Nephron (organoid): ENCODE measurements around the gene SLC25A22.
A peak's percentile ranks its signal among the peaks of the same experiment; 100 is the strongest.

Source experiments
- H3K27ac Mint-ChIP-seq, 3 experiments: 2 replicates each; pipeline ENCODE4 v1.8.0; 2020; ENCODE audit warnings: mixed read lengths in 3 of 3, mild to moderate bottlenecking in 2 of 3, moderate library complexity in 1 of 3
- H3K27me3 Mint-ChIP-seq: 2 replicates; pipeline ENCODE4 v1.8.0; 2021; ENCODE audit warnings: low read depth, mild to moderate bottlenecking, moderate library complexity, mixed read lengths
- H3K36me3 Mint-ChIP-seq: 2 replicates; pipeline ENCODE4 v1.8.0; 2020; ENCODE audit warnings: low read depth, mixed read lengths
- H3K4me1 Mint-ChIP-seq: 2 replicates; pipeline ENCODE4 v1.8.0; 2020; ENCODE audit warnings: mixed read lengths
- H3K4me3 Mint-ChIP-seq, 3 experiments: 2 replicates each; pipeline ENCODE4 v1.8.0; 2020; ENCODE audit warnings: mild to moderate bottlenecking in 3 of 3, mixed read lengths in 3 of 3, moderate library complexity in 2 of 3
- H3K9me3 Mint-ChIP-seq: 2 replicates; pipeline ENCODE4 v1.8.0; 2020; ENCODE audit warnings: mixed read lengths
- TF ChIP-seq, protein P1 (sequence below), 3 experiments: fragments of 200-600 bp; sonication (generic); IDR thresholded peaks; one replicate each; pipeline ENCODE4 v1.5.0; 2021; ENCODE audit warnings: antibody characterized with exemption in 3 of 3; ENCODE audit not compliant: unreplicated experiment in 3 of 3

The SLC25A22 gene

DNA sequence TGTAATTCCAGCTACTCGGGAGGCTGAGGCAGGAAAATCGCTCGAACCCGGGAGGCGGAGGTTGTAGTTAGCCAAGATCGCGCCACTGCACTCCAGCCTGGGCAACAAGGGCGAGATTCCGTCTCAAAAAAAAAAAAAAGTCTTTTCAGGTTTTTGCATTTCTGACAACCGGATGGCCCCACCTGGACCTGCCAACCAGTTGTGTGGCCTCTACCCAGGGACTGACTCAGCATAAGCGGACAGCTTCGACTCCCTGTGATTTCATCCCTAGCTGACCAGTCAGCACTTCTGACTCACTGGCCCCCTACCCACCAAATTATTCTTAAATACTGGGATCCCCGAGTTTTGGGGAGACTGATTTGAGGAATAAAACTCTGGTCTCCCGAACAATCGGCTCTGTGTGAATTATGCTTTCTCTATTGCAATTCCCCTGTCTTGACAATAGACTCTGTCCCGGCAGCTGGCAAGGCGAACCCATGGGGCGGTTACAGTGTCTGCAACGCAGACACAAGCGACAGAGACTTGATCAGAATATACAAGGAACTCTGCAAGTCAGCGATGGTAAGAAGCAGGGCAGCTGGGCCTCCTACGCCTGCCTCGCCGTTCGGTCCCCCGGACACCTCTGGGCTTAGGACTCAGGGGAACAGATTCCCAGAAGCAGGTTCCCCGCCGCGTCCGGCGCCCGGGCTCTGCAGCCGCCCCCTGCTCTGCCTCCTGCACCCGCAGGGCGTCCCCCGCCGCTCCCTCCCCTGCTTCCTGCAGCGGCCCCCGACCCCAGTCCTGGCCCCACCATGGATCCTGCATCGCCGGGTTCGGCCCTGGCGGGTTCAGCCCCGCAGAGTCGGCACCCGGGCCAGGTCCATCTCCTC lies 51.6 kb downstream of the SLC25A22 start:
- peak overlapping the region; percentile 53 to 94 (median 80) for H3K27ac Mint-ChIP-seq
- H3K4me3 Mint-ChIP-seq: peak overlapping the region; percentile 88 to 93 (median 92)
- peaks cover 10% of the 10 kb centered on the region for H3K27me3 Mint-ChIP-seq
- H3K4me1 Mint-ChIP-seq: peaks cover 12% of the 10 kb centered on the region
- TF ChIP-seq, protein P1, sequence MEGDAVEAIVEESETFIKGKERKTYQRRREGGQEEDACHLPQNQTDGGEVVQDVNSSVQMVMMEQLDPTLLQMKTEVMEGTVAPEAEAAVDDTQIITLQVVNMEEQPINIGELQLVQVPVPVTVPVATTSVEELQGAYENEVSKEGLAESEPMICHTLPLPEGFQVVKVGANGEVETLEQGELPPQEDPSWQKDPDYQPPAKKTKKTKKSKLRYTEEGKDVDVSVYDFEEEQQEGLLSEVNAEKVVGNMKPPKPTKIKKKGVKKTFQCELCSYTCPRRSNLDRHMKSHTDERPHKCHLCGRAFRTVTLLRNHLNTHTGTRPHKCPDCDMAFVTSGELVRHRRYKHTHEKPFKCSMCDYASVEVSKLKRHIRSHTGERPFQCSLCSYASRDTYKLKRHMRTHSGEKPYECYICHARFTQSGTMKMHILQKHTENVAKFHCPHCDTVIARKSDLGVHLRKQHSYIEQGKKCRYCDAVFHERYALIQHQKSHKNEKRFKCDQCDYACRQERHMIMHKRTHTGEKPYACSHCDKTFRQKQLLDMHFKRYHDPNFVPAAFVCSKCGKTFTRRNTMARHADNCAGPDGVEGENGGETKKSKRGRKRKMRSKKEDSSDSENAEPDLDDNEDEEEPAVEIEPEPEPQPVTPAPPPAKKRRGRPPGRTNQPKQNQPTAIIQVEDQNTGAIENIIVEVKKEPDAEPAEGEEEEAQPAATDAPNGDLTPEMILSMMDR (IDR thresholded peaks at IDR 0.05; ENCODE audit: unreplicated experiment in 3 of 3): no peak
- H3K9me3 Mint-ChIP-seq: no peaks in the 10 kb centered on the region
- H3K36me3 Mint-ChIP-seq: no peaks in the 10 kb centered on the region

DNA sequence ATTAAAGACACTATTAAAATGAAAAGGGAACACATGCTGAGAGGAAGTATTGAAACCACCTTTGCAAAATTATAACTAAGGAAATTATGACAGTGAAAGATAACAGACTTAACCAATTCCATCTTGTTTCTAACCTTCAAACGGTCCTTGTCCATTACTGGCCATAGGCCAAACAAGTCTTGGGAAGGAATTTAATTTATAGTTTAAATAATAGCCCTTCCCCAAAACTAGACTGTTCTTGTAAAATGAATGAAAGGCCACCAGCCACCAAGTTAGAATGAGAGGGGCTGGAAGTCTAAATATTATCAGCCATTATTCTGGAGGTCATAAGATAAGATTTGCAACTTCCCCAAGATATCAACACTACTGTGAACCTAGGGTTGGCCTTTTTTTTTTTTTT lies 52.7 kb downstream of the SLC25A22 start:
- Mint-ChIP-seq H3K27ac (no peak overlapping the region), H3K9me3 (no peaks in the 10 kb centered on the region), H3K36me3 (no peaks in the 10 kb centered on the region), H3K4me1 (peaks cover 12% of the 10 kb centered on the region), H3K27me3 (peaks cover 10% of the 10 kb centered on the region), H3K4me3 (peak overlapping the region; percentile 17 to 68 (median 66))
- TF ChIP-seq, protein P1 (IDR thresholded peaks at IDR 0.05; ENCODE audit: unreplicated experiment in 3 of 3): no peak

DNA sequence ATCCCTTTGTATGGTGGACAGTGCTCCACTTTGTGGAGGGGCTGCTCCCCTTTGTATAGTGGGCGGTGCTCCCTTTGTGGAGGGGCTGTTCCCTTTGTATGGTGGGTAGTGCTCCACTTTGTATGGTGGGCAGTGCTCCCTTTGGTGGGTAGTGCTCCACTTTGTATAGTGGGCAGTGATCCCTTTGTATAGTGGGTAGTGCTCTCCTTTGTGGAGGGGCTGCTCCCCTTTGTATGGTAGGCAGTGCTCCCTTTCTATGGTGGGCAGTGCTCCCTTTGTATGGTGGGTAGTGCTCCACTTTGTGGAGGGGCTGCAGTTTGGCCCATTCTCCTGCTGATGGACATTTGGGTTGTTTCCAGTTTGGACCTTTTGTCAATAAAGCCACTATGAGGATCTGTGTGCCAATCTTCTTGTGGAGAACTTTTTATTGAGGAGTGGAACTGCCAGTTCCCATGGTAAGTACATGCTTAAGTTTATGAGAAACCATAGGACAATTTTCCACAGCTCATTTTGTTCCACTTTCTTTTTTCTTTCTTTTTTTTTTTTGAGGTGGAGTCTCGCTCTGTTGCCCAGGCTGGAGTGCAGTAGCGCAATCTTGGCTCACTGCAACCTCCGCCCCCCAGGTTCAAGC lies 55.4 kb downstream of the SLC25A22 start:
- Mint-ChIP-seq H3K27ac (no peak overlapping the region), H3K4me3 (no peak overlapping the region), H3K27me3 (peaks cover 13% of the 10 kb centered on the region)

DNA sequence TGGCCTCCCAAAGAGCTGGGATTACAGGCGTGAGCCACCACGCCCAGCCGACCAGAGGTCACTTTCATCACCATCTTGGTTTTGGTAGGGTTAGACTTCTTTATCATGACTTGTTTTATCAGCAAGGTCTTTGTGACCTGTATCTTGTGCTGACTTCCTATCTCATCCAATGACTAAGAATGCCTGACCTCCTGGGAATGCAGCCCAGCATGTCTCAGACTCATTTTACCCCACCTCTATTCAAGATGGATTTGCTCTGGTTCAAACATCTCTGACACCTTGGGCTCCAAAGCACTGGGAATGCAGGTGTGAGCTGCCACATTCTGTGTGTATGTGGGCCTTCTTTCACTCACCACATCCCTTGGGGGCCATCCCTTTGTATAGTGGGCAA lies 55.9 kb downstream of the SLC25A22 start:
- Mint-ChIP-seq H3K4me3 (no peak overlapping the region), H3K4me1 (peaks cover 7% of the 10 kb centered on the region), H3K27ac (no peak overlapping the region), H3K9me3 (no peaks in the 10 kb centered on the region), H3K36me3 (no peaks in the 10 kb centered on the region), H3K27me3 (peaks cover 17% of the 10 kb centered on the region)
- TF ChIP-seq, protein P1 (IDR thresholded peaks at IDR 0.05; ENCODE audit: unreplicated experiment in 3 of 3): no peak

More for the DNA sequence above, 55.4 kb downstream of the SLC25A22 start:
- H3K36me3 Mint-ChIP-seq: no peaks in the 10 kb centered on the region
- TF ChIP-seq, protein P1 (IDR thresholded peaks at IDR 0.05; ENCODE audit: unreplicated experiment in 3 of 3): no peak
- peaks cover 4% of the 10 kb centered on the region for H3K4me1 Mint-ChIP-seq
- no peaks in the 10 kb centered on the region for H3K9me3 Mint-ChIP-seq
